Neural progenitor cell (in vitro differentiated cells): ENCODE data around the gene ATG4A. TPM values are rescaled to one million over a fixed set of nuclear protein-coding genes. Genes with fewer than 3 reads are reported as not detected.

Experiments used
- DNase-seq: peaks from one replicate; pipeline ENCODE4 v3.0.0-alpha.2; 2016; ENCODE audit warnings: low spot score
- H2AFZ ChIP-seq: fragments of 200-600 bp; sonication (generic); replicated peaks from 2 replicates; pipeline ENCODE4 v1.6.1; 2016; ENCODE audit warnings: antibody characterized with exemption
- H3F3A ChIP-seq: fragments of 200-600 bp; sonication (generic); 2 replicates; pipeline ENCODE4 v1.6.1; 2016; ENCODE audit warnings: antibody characterized with exemption, low read depth
- H3K27ac ChIP-seq: fragments of 200-600 bp; sonication (generic); 2 replicates; pipeline ENCODE4 v1.5.1; 2016; ENCODE audit warnings: mild to moderate bottlenecking
- H3K27me3 ChIP-seq: fragments of 200-600 bp; sonication (generic); 2 replicates; pipeline ENCODE4 v1.6.1; 2016; ENCODE audit warnings: mild to moderate bottlenecking, moderate library complexity
- H3K36me3 ChIP-seq: fragments of 200-600 bp; sonication (generic); 2 replicates; pipeline ENCODE4 v1.5.1; 2016
- H3K4me1 ChIP-seq: fragments of 200-600 bp; sonication (generic); 2 replicates; pipeline ENCODE4 v1.6.1; 2016; ENCODE audit warnings: mixed run types
- H3K4me2 ChIP-seq: fragments of 200-600 bp; sonication (generic); 2 replicates; pipeline ENCODE4 v1.6.1; 2016
- H3K4me3 ChIP-seq: fragments of 200-600 bp; sonication (generic); 2 replicates; pipeline ENCODE4 v1.5.1; 2016
- H3K79me2 ChIP-seq: fragments of 200-600 bp; sonication (generic); 2 replicates; pipeline ENCODE4 v1.6.1; 2016; ENCODE audit warnings: low read depth
- H3K9ac ChIP-seq: fragments of 200-600 bp; sonication (generic); 2 replicates; pipeline ENCODE4 v1.6.1; 2016
- H3K9me3 ChIP-seq: fragments of 200-600 bp; sonication (generic); 2 replicates; pipeline ENCODE4 v1.5.1; 2016; ENCODE audit warnings: low read depth
- H4K20me1 ChIP-seq: fragments of 200-600 bp; sonication (generic); 2 replicates; pipeline ENCODE4 v1.6.1; 2016; ENCODE audit warnings: low read depth
- H3K27ac Mint-ChIP-seq: 3 replicates; pipeline ENCODE4 v1.8.0; 2021; ENCODE audit warnings: mixed read lengths
- H3K27me3 Mint-ChIP-seq: 2 replicates; pipeline ENCODE4 v1.8.0; 2022; ENCODE audit warnings: low read depth, mild to moderate bottlenecking, inconsistent platforms, moderate library complexity, mixed read lengths; ENCODE audit not compliant: insufficient read depth
- H3K36me3 Mint-ChIP-seq: 3 replicates; pipeline ENCODE4 v1.8.0; 2021; ENCODE audit warnings: mixed read lengths
- H3K4me1 Mint-ChIP-seq: 3 replicates; pipeline ENCODE4 v1.8.0; 2021; ENCODE audit warnings: mixed read lengths
- H3K4me3 Mint-ChIP-seq: 3 replicates; pipeline ENCODE4 v1.8.0; 2021; ENCODE audit warnings: mild to moderate bottlenecking, moderate library complexity, mixed read lengths
- H3K9me3 Mint-ChIP-seq: 3 replicates; pipeline ENCODE4 v1.8.0; 2020; ENCODE audit warnings: mixed read lengths
- CTCF ChIP-seq: fragments of 200-600 bp; sonication (generic); IDR thresholded peaks from 2 replicates; pipeline ENCODE4 v1.5.1; 2017; ENCODE audit warnings: antibody characterized with exemption, mild to moderate bottlenecking
- EZH2 ChIP-seq: fragments of 200-600 bp; sonication (generic); IDR thresholded peaks from 2 replicates; pipeline ENCODE4 v1.6.1; 2017; ENCODE audit warnings: antibody characterized with exemption, mild to moderate bottlenecking, moderate library complexity
- EZH2phosphoT487 ChIP-seq: fragments of 200-600 bp; sonication (generic); IDR thresholded peaks from 2 replicates; pipeline ENCODE4 v1.6.1; 2017; ENCODE audit warnings: antibody characterized with exemption
- total RNA-seq: library from RNA; depleted of rRNA; stranded (reverse); fragments of >200 nt; gene quantifications from 2 replicates; pipeline ENCODE4 v1.2.3, GENCODE V29; 2015; ENCODE audit warnings: low replicate concordance

The ATG4A gene
- total RNA-seq, result 4.5 and 6.5 TPM in 2 replicates

- peak; percentile 96 for DNase-seq
- TF ChIP-seq CTCF (no peak), EZH2 (no peak), EZH2phosphoT487 (no peak)
- no peaks in the 10 kb centered on the region for H3K9me3 ChIP-seq
- Mint-ChIP-seq H3K9me3 (no peaks in the 10 kb centered on the region), H3K4me3 (no peak within 1 kb of the TSS), H3K4me1 (peaks cover 14% of the 10 kb centered on the region), H3K36me3 (peaks cover 5% of the 10 kb centered on the region), H3K27me3 (no peaks in the 10 kb centered on the region), H3K27ac (no peak within 1 kb of the TSS)
- H2AFZ ChIP-seq, result peak within 1 kb of the TSS; percentile 85
- no peaks in the 10 kb centered on the region for H3K36me3 ChIP-seq
- peaks cover 6% of the 10 kb centered on the region for H3K4me1 ChIP-seq
- peak within 1 kb of the TSS; percentile 80 for H3K27ac ChIP-seq
- H3K27me3 ChIP-seq, result no peaks in the 10 kb centered on the region
- H3K79me2 ChIP-seq, result peaks cover 23% of the 10 kb centered on the region
- H3K4me2 ChIP-seq, result peak within 1 kb of the TSS; percentile 81
- peaks cover 4% of the 10 kb centered on the region for H4K20me1 ChIP-seq
- peak within 1 kb of the TSS; percentile 88 for H3K4me3 ChIP-seq
- no peaks in the 10 kb centered on the region for H3F3A ChIP-seq
- peak within 1 kb of the TSS; percentile 86 for H3K9ac ChIP-seq
Observed at GRCh38 chrX:108091264-108091877, at the start of gene ATG4A, which contains the start of gene PSMD10. TSS of gene ATG4A (plus strand) at chrX:108091778. CDS start at chrX:108091827, 49 bp downstream. TSS of gene PSMD10 (minus strand) at chrX:108091542. CDS start at chrX:108091520, 22 bp downstream.

GRCh38 chrX:108044554-108045256, 46.9 kb upstream of the ATG4A start, which contains the start of gene VSIG1:
TSS of gene VSIG1 (plus strand) at chrX:108045065. CDS start at chrX:108045131, 66 bp downstream.
- H3K27ac Mint-ChIP-seq, result no peak within 1 kb of the TSS
- H3K36me3 Mint-ChIP-seq, result no peaks in the 10 kb centered on the region
- H3K4me1 Mint-ChIP-seq, result no peaks in the 10 kb centered on the region
- Histone ChIP-seq H3K4me3 (no peak within 1 kb of the TSS), H4K20me1 (no peaks in the 10 kb centered on the region), H3K9me3 (no peaks in the 10 kb centered on the region), H3K4me1 (no peaks in the 10 kb centered on the region), H3K79me2 (no peaks in the 10 kb centered on the region), H3F3A (no peaks in the 10 kb centered on the region), H2AFZ (no peak within 1 kb of the TSS), H3K9ac (no peak within 1 kb of the TSS), H3K4me2 (no peak within 1 kb of the TSS), H3K36me3 (no peaks in the 10 kb centered on the region), H3K27ac (no peak within 1 kb of the TSS), H3K27me3 (no peaks in the 10 kb centered on the region)
- H3K27me3 Mint-ChIP-seq, result no peaks in the 10 kb centered on the region
- no peak within 1 kb of the TSS for H3K4me3 Mint-ChIP-seq
- no peak for DNase-seq
- TF ChIP-seq EZH2, result no peak
- no peak for TF ChIP-seq EZH2phosphoT487
- TF ChIP-seq CTCF, result no peak
- H3K9me3 Mint-ChIP-seq, result no peaks in the 10 kb centered on the region

- no peaks in the 10 kb centered on the region for H3K36me3 Mint-ChIP-seq
- no peaks in the 10 kb centered on the region for H3K27me3 Mint-ChIP-seq
- H3K27me3 ChIP-seq, result no peaks in the 10 kb centered on the region
Observed at GRCh38 chrX:108049649-108050048, 41.9 kb upstream of the ATG4A start.

More at GRCh38 chrX:108049649-108050048, 41.9 kb upstream of the ATG4A start:
- DNase-seq, result no peak
- H3K79me2 ChIP-seq, result no peaks in the 10 kb centered on the region
- H3K4me3 ChIP-seq, result no peak overlapping the region
- no peaks in the 10 kb centered on the region for H3F3A ChIP-seq
- Mint-ChIP-seq H3K9me3 (no peaks in the 10 kb centered on the region), H3K27ac (no peak overlapping the region), H3K4me1 (peaks cover 3% of the 10 kb centered on the region), H3K4me3 (no peak overlapping the region)
- no peaks in the 10 kb centered on the region for H3K4me1 ChIP-seq
- H3K9ac ChIP-seq, result no peak overlapping the region
- no peak overlapping the region for H3K4me2 ChIP-seq
- no peaks in the 10 kb centered on the region for H3K36me3 ChIP-seq
- TF ChIP-seq CTCF (no peak), EZH2 (no peak), EZH2phosphoT487 (no peak)
- H4K20me1 ChIP-seq, result no peaks in the 10 kb centered on the region
- H3K9me3 ChIP-seq, result no peaks in the 10 kb centered on the region
- peak overlapping the region; percentile 10 for H2AFZ ChIP-seq
- H3K27ac ChIP-seq, result no peak overlapping the region
